Fibroblast of upper back skin (primary cell): ENCODE data around the gene PLA2G4A.
"Not testable (repeated sequence)": the region's sequence is repeated elsewhere in the genome, so short reads cannot be mapped to it uniquely, and the experiment has no call there.

Experiments
- DNase-seq: peaks from one replicate; pipeline ENCODE4 v3.0.0-alpha.2; 2013

PLA2G4A gene

DNA sequence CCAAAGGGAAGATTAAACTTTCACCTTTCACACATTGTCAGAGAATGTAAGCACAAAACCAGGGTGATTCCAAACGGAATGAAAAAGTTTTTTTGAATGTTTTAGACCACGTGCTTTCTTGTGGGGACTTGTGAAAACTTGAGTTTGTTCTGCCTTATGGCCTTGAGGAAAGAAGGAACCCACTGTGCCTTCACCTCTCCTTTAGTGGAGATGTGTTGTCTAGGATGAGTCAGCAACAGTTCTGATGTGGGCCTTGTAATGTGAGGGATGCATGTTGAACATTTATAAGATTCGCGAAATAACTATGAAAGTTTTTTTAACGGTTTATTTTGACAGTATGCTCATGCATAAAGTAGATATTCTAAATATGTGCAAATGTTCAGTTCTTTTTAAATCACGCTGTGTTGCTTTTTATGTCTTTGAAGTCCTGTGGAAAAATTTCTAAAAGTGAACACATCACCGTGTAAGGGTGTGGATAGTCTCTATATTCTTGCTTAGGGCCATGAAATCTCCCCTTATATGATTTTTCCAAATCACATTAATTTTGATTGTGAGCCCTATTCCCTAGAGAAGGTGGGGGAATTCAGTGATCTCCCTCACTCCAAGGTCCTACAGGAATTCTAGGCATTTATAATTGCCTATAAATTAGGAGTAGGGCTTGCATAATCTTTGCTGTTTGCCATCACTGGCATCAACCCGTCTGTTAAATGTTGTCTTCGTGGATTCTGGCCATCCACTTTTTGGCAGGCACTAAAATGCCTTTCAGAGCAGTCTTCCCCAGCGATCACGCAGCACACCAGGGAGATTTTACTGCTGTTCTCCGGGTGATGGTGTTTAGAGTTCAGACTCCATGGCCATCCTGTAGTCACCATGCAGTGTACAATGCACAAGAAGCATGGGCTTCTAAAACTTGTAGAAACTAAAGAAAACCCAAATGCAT, 47.4 kb downstream of the PLA2G4A start:
- no peak for DNase-seq

DNA sequence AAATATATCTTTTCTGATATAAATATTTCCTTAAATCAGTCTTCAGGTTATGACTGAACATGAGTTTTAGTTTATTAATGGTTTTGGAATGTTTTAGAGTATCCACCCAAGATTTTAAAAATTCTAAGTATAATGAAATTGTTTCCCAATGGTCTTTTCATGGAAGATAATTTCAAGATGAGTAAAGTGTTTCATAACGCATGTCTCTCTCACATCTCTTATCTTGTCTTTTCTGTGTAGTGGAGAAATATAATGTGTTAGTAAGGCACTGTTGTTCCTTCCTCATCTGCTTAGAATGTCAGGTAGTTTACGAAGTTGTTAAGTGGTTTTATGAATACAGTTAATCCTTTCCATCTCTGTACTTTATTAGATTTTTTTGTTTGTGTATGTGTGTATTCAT, 49.6 kb downstream of the PLA2G4A start:
- no peak for DNase-seq

GRCh38 chr1:186880982-186881381, 52.2 kb downstream of the PLA2G4A start:
- no peak for DNase-seq

- peak; percentile 33 for DNase-seq
Measured at GRCh38 chr1:186882372-186883134, 53.8 kb downstream of the PLA2G4A start.

GRCh38 chr1:186884251-186884650, 55.5 kb downstream of the PLA2G4A start:
- no peak for DNase-seq

DNA sequence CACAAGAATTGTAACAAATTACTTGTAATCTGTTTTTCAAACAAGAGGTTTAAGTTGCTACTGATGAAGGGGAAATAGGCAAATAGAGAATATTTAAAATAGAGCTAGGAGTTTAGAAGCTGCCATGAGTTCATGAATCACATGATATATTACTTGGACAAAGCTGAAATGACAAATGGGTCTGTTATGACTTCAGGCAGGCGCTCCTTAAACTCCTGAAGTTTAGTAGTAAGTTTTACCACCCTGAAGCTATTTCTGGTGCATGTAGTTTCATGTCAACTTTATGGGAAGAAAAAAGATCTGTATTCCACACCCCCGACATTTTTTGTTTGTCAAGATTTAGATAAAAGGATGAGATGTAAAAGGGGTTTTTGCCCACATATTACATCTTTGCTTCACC, 58.5 kb downstream of the PLA2G4A start:
- peak; percentile 48 for DNase-seq

DNA sequence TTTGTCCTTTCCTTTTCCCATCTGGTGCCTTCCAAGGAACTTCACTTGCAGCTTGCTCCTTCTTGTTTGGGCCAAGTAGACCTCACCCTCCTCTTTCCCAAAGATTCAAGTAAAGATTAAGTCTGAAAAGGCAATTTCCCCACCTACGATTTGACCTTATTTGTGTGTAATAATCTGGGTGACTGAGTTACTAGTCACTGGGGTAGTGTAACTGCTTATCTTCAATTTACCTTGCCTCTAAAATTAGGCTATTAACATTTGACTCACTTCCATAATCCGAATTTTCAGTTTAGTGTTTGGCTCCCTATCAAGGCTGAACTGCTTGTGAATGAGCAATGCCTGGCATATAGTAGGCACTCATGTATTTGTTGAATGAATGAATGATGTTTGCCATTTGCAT, 59.6 kb downstream of the PLA2G4A start:
- no peak for DNase-seq

DNA sequence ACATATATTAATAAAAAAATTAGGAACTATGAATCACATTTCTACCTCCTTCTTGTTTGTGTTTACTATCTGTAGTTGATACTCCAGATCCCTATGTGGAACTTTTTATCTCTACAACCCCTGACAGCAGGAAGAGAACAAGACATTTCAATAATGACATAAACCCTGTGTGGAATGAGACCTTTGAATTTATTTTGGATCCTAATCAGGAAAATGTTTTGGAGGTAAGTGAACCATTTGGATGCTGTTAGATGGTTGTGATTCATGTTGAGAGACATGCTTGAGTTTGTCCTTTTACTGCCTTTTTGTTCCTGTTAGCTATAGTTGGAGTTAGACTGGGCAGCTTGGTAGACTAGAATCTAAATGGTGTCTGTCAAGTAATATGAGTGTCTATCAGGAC, 64.2 kb downstream of the PLA2G4A start:
- DNase-seq = no peak

DNA sequence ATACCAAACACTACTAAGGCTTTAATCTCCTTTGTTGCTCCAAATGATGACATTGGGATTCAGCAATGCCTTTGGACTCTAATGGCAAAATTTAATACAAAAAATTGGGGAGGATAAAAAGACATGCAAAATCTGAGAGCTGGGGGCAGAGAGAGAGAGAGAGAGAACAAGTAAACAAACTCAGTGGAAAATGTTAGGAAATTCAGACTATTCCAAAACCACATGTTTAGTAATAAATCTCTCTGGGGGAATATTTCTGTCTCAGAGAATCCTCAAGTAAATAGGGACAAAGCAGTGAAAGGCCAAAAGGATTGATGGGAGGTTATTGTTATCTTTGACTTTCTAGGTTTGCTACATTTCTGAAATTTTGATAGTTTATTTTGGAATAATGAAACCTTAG, 65.7 kb downstream of the PLA2G4A start:
- DNase-seq = no peak

DNA sequence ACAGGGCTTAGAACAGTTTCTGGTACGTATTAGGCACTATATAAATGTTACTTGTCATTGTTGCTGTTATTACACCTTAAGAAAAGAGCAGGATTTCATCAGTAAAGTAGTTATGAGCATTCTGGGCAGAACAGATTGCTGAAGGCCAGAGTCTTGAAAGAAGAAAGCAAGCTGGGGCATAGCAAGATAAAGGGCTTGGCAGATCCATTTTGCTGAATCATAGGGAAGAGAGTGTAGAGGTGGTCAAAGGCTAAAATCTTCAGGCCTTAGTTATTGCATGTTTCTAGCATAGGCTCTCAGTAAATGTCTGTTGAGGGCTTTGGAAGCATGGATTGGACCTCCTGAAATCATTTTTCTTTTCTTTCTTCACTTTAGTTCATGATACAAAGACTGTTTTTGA, 67.5 kb downstream of the PLA2G4A start:
- DNase-seq = peak; percentile 39

GRCh38 chr1:186897008-186897407, 68.3 kb downstream of the PLA2G4A start:
- no peak for DNase-seq

- DNase-seq = no peak
Measured at GRCh38 chr1:186899577-186899976, 70.8 kb downstream of the PLA2G4A start.

DNA sequence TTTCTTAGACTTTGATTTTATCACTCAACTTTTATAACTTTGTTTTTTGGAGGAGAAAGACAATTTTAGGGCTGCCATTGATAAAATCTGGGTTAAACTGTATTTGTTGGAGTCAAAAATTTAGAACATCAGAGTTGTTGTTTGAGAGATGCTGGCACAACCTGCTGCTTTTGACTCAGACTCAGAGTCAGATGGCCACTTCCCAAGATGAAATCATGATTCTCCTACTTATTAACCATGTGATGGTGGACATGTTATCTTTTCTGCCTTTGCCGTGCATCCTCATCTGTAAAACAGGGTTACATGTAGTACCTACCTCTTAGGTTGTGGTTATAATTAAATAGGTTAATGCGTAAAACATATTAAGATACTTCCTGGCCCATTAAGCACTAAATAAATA, 71.2 kb downstream of the PLA2G4A start:
- no peak for DNase-seq

DNA sequence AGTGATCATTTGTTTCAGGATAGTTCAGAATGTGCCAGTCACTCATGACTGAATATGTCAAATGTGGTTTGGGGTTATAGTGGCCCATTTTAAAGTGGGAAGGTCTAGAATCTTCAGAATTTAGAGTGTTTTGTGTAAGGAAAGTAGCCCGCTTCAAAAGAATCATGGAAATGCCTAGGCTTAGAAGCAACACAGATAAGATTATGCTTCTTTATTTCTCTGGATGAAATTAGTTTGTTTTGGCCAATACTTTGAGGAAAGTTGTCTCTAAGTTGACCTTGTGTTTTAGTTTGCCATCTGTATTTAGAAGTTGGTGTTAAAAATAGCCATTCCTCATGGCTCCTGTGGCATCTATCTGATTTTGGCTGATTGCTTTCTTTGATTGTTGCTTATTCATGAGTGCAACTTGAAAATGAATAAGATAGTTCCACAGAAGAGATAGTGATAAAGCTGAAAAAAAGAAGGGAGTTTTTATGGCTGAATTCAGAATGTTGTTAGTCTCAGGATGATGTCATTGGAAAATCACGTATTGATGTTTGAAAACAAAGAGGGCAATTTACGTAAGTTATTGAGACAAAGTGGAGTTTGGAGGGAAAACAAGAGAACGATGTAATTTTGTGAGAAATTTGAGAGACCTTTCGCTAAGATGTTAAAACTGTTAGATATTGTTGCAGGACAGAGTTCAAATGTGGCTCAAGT, 71.9 kb downstream of the PLA2G4A start:
- DNase-seq = no peak

DNA sequence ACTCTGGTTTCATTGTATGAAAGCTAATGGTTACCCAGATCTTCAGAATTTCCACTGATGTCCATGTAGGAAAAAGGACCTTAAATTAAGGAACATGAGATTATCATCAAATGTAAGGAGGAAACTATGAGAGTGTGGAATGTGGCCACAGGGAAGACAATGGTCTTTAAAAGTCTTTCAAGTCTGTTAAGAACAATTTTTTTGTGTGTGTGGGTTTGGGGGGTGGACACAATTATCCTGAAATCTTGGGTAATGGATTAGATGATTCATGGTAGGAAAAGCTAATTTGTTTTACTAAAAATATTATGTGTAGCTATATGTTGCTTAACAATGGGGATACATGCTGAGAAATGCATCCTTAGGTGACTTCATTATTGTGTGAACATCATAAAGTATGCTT, 72.9 kb downstream of the PLA2G4A start:
- peak; percentile 79 for DNase-seq

- DNase-seq = no peak
Measured at GRCh38 chr1:186903374-186904136, 74.8 kb downstream of the PLA2G4A start.

- DNase-seq = no peak
Measured at GRCh38 chr1:186904361-186904760, 75.6 kb downstream of the PLA2G4A start.

DNA sequence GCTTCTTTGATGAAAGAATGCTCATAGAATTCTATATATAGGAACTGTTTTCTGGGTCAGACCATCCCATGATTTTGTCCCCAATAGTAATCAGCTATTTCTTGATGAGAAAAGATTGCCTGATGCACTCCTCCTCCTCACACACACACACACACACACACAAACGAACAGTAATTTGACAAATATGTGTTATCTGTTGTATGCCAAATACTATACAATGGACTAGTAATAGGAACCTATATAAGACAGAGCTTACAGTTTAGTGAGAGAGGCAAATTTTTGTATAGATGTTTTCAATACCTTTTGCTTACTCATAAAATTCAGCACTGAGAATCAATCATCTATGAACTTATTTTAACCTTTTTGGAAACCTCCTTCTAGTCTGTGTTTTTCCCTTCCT, 76.8 kb downstream of the PLA2G4A start:
- DNase-seq = peak; percentile 65

- DNase-seq = no peak
Measured at GRCh38 chr1:186915555-186915954, 86.8 kb downstream of the PLA2G4A start.

DNA sequence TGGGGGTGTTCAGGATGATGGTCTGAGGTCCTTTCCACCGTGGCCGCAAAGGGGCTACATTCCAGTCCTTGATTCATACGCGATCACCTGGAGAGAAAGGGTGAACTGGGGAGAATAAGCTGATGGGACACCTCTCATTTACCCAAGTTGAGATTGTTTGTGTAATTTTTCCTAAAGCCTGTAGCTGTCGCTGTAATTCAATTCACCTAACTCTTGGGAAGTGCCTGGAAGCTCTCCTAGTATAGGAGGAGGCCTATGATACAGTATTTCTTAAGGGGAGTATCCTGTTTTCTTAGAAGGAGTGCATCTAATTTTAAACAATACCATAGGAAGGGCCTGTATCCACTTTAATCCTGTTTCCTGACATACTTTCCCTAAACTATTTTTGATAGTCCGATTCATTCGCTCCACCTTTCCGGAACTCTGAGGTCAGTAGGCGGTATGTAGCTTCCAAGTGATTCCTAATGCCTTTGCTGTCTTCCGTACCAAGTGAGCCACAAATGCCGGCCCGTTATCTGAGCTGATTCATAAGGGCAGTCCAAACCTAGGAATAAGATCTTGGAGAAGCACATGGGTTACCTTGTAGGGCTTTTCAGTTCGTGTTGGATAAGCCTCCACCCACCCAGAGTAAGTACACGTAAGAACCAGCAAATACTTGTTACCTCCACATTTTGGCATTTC, 88.5 kb downstream of the PLA2G4A start:
- DNase-seq = peak; percentile 47

DNA sequence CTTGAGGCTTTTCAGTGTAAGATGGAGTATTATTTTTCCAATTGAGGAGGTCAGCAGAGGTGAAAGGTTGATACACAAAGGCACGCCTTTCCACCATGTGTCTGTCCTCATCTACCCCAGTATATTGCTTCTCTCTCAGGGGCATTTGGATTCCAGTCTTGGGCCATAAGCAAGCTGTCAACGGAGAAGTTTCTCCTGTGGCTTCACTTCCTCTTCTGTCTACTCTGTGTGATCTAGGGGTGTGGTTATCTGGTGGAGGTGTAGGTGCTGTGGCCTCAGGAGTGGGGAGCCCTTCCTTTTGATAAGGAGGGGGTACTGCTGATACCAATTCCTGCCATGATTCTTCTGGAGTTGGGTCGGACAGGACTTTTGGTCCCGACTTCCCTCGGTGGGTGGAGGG, 92.6 kb downstream of the PLA2G4A start:
- not testable (repeated sequence) for DNase-seq

GRCh38 chr1:186922814-186923213, 94.1 kb downstream of the PLA2G4A start:
- not testable (repeated sequence) for DNase-seq
